ENCODE results near the gene PRRT1.
A peak's percentile ranks its signal among the peaks of the same experiment; 100 is the strongest.

PRRT1 gene

DNA sequence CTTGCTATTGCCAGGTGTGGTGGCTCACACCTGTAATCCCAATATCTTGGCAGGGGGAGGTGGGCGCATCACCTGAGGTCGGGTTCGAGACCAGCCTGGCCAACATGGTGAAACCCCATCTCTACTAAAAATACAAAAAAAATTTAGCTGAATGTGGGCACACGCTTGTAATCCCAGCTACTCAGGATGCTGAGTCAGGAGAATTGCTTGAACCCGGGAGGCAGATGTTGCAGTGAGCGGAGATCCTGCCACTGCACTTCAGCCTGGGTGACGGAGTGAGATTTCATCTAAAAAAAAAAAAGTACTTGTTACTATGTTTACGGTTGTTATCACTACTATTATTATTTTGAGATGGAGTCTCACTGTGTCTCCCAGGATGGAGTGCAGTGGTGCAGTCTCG is 5.2 kb upstream of the PRRT1 start:
- no peak for DNase-seq
- TF ChIP-seq GATA1 (IDR thresholded peaks at IDR 0.05; ENCODE audit: low read depth, low read length): no peak
- TF ChIP-seq POLR2A (IDR thresholded peaks at IDR 0.05; ENCODE audit: low read length): no peak

DNA sequence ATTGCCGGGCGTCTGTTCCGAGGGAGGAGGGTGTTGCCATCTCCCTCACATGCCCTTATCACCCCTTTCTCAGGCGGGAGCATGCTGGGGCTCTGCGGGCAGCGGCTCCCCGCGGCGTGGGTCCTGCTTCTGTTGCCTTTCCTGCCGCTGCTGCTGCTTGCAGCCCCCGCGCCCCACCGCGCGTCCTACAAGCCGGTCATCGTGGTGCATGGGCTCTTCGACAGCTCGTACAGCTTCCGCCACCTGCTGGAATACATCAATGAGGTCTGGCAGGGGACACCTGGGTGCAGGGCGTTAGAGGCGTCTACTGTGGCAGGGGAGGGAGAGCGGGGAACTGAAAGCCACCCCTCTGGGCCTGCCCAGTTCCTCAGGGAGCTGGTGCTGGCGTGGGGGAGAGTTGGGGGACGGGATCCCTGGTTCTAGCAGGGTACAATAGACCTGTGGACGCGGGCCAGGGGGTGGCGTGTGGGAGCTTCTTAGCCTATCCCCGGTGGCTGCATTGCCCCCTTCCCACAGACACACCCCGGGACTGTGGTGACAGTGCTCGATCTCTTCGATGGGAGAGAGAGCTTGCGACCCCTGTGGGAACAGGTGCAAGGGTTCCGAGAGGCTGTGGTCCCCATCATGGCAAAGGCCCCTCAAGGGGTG is 2.9 kb upstream of the PRRT1 start:
- peak; percentile 76 for TF ChIP-seq POLR2A (IDR thresholded peaks at IDR 0.05; ENCODE audit: low read length)
- no peak for TF ChIP-seq GATA1 (IDR thresholded peaks at IDR 0.05; ENCODE audit: low read depth, low read length)
- DNase-seq: peak in 1 of 2 experiments; percentile 90

GRCh38 chr6:32153564-32154513 is 2.1 kb upstream of the PRRT1 start, which contains the start of gene PPT2:
TSS of gene PPT2 (plus strand) at chr6:32154141. CDS start at chr6:32154595, 454 bp downstream.
- TF ChIP-seq GATA1 (IDR thresholded peaks at IDR 0.05; ENCODE audit: low read depth, low read length) (no peak), POLR2A (IDR thresholded peaks at IDR 0.05; ENCODE audit: low read length) (peak; percentile 85)
- DNase-seq: peak; percentile 89 to 95

GRCh38 chr6:32152769-32153563 is 1.2 kb upstream of the PRRT1 start:
- TF ChIP-seq GATA1 (IDR thresholded peaks at IDR 0.05; ENCODE audit: low read depth, low read length) (no peak), POLR2A (IDR thresholded peaks at IDR 0.05; ENCODE audit: low read length) (no peak)
- peak; percentile 87 to 88 for DNase-seq

- no peak for TF ChIP-seq POLR2A (IDR thresholded peaks at IDR 0.05; ENCODE audit: low read length)
- no peak for TF ChIP-seq GATA1 (IDR thresholded peaks at IDR 0.05; ENCODE audit: low read depth, low read length)
- DNase-seq: no peak
Measured at GRCh38 chr6:32151181-32151862, 417 bp downstream of the PRRT1 start.

DNA sequence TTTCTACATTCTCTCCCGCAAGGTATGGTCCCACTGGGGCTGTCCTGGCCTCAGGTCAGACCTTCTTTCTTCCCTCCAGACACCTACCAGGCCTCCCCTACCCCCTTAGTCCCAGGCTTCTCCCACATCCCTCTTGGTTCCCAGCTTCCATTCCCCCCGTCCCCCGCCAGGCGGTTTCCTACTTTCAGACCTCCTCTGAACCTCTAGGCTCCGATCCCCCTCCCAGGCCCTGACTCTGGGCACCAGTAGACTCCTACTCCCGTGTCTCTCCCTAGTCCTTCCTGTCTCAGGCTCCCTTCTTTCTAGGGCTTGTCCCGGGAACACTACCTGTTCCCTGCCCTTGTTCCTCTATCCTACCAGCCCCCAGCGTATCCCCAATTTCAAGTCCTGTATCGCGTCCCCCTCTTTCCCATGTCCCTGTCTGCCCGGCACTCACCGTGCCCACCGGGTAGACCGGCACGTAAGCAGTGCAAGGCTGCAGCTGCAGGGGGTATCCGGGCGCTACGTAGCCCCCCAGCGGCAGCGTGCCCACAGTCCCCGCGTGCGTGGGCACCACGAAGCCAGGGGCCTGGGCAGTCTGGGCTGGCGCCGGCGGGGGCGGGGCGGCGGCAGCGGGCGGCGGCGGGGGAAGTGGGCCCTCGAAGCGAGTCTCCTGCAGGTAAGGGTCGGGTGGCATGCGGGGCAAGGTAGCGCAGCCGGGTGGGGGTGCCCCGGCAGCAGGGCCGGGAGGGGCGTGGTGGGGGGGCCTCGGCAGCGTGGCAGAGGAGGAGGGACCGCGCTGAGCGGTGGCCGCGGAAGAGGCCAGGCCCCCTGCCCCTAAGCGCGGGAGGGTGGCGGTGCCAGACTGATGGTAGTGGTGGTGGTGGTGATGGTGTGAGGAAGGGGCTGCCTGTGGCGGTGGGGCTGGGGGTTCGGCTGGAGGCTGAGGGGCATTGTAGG is 1.5 kb downstream of the PRRT1 start:
- no peak for TF ChIP-seq GATA1 (IDR thresholded peaks at IDR 0.05; ENCODE audit: low read depth, low read length)
- no peak for TF ChIP-seq POLR2A (IDR thresholded peaks at IDR 0.05; ENCODE audit: low read length)
- no peak for DNase-seq

- no peak for TF ChIP-seq POLR2A (IDR thresholded peaks at IDR 0.05; ENCODE audit: low read length)
- no peak for TF ChIP-seq GATA1 (IDR thresholded peaks at IDR 0.05; ENCODE audit: low read depth, low read length)
- no peak for DNase-seq
Measured at GRCh38 chr6:32149092-32149755, 2.5 kb downstream of the PRRT1 start.

DNA sequence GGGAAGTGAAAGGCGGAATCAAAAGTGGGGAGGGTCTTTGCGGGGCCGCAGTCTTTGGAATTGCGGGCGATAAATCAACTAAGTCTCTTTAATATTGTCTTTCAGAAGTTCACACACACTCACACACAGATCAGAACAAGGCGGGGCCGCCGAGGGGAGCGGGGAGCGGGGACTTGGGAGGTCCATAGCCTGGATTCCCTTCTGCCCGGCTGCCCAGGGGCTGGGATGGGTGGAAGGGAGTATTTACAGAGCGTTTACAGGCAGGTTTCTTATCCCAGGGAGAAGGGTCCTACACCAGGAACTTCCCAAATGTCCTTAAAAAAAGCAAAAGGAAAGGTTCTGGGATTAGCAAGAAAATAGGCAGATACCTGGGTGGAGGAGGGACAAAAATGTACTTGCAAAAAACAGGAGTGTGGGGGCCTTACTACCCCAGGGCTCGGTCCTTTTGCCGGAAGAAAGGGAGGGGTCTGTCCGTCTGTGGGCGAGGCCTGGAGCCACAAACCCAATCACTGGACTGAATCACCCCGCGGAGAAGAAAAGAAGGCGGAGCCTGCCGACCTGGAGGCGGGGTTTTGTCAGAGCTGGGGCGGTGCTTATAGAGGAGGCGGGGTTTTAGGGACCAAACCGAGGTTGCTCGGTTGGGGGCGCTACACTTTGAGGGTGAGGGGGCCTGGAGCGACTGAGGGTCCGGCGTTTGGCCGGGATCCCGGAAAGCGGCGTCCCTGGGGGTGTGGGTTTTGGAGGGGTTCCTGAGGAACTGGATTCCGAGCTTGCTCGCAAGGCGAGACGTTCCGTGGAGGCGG is 3.2 kb downstream of the PRRT1 start:
- peak; percentile 88 for DNase-seq
- no peak for TF ChIP-seq GATA1 (IDR thresholded peaks at IDR 0.05; ENCODE audit: low read depth, low read length)
- TF ChIP-seq POLR2A (IDR thresholded peaks at IDR 0.05; ENCODE audit: low read length): peak; percentile 28

DNA sequence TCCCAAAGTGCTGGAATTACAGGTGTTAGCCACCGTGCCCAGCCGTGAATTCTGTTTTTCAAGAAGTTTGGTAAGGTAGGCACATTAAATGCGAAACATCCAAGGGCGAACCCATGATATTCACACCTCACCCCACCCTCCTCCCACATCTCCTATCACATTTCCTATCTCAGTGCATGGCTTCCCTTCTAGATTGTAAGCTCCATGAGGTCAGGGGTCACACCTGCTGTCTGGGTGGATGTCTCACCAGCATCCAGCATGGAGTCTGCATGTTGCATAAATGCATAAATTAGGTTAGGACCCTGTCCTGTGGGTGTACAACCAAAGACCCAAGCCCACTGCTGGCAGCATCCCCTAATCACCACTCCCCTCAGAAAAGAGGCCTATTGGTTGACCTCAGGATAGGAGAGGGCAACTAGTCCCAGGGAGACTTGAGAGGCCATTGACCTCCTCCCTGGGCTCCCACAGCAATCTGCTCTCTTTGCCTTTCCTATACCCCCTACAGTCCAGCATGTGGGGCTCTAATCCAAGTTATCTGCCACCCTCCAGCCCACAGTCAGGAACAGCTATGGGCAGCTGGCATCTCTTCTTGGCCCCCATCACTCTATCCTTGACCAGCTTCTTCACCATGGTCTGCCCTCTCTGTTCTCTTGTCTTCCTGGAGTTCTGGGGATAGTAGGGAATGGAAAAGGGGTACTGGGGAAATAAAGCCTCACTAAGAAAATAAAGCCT is 4.2 kb downstream of the PRRT1 start:
- DNase-seq: peak in 1 of 2 experiments; percentile 47
- no peak for TF ChIP-seq POLR2A (IDR thresholded peaks at IDR 0.05; ENCODE audit: low read length)
- no peak for TF ChIP-seq GATA1 (IDR thresholded peaks at IDR 0.05; ENCODE audit: low read depth, low read length)

DNA sequence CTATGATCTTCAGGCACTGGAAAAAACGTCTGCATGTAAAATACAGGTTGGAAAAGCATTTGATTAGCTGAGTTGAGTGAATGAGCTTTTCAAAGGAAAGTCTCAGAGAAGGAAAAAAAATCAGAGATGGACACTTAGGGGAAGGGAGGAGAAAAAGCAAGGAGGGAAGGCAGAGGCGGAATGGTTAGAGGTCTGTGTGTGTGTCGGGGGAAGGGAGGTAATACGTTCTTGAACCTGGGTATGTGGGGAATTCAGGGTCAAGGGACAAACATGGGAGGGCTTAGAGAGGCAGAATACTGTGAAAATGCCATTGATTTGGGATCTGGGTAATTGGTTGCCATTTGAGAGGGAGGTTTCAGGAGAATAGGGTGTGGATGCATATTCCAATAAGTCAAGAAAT is 5.1 kb downstream of the PRRT1 start:
- TF ChIP-seq POLR2A (IDR thresholded peaks at IDR 0.05; ENCODE audit: low read length) (no peak), GATA1 (IDR thresholded peaks at IDR 0.05; ENCODE audit: low read depth, low read length) (no peak)
- no peak for DNase-seq

Data from erythroblast (primary cell).